Measurements from ENCODE around the gene KDM4E. TPM values are rescaled to one million over a fixed set of nuclear protein-coding genes. Genes with fewer than 3 reads are reported as not detected.

Gene KDM4E
- total RNA-seq, 1 donor from 2014 or later: not detected

- TF ChIP-seq CTCF (IDR thresholded peaks at IDR 0.05): no peak
- DNase-seq (ENCODE audit: low spot score in 2 of 2): no peak
- H3K4me3 ChIP-seq: no peak overlapping the region
- H3K36me3 ChIP-seq: no peaks in the 10 kb centered on the region
- no peak overlapping the region for H3K27ac ChIP-seq
- no peaks in the 10 kb centered on the region for H3K27me3 ChIP-seq
- H3K4me1 ChIP-seq: no peaks in the 10 kb centered on the region
- no peaks in the 10 kb centered on the region for H3K9me3 ChIP-seq
- intact Hi-C loops (cut with DNase I): no loop called here
Observed at GRCh38 chr11:95057959-95058358, 32.9 kb downstream of the KDM4E start.

- Histone ChIP-seq H3K4me1 (no peaks in the 10 kb centered on the region), H3K27me3 (no peaks in the 10 kb centered on the region), H3K4me3 (no peak overlapping the region), H3K36me3 (no peaks in the 10 kb centered on the region), H3K9me3 (no peaks in the 10 kb centered on the region), H3K27ac (no peak overlapping the region)
- DNase-seq (ENCODE audit: low spot score in 2 of 2): no peak
- no peak for TF ChIP-seq CTCF (IDR thresholded peaks at IDR 0.05)
- intact Hi-C loops (cut with DNase I): no loop called here
Observed at GRCh38 chr11:95058621-95059020, 33.6 kb downstream of the KDM4E start.

- H3K27me3 ChIP-seq: no peaks in the 10 kb centered on the region
- H3K36me3 ChIP-seq: no peaks in the 10 kb centered on the region
- DNase-seq (ENCODE audit: low spot score in 2 of 2): no peak
- no peaks in the 10 kb centered on the region for H3K9me3 ChIP-seq
- no peaks in the 10 kb centered on the region for H3K4me1 ChIP-seq
- H3K27ac ChIP-seq: no peak overlapping the region
- intact Hi-C loops (cut with DNase I): no loop called here
- H3K4me3 ChIP-seq: no peak overlapping the region
- TF ChIP-seq CTCF (IDR thresholded peaks at IDR 0.05): no peak
Observed at GRCh38 chr11:95059046-95059445, 34.0 kb downstream of the KDM4E start.

GRCh38 chr11:95065336-95065735 lies 40.3 kb downstream of the KDM4E start:
- TF ChIP-seq CTCF (IDR thresholded peaks at IDR 0.05): no peak
- no peaks in the 10 kb centered on the region for H3K36me3 ChIP-seq
- H3K27me3 ChIP-seq: no peaks in the 10 kb centered on the region
- intact Hi-C loops (cut with DNase I): loop anchor here (5.0 to 10.0 kb wide), 4 partner anchors 42 to 642 kb away; partner anchors contain the start of genes ANKRD49, MRE11 and SESN3
- peaks cover 0 to 10% of the 10 kb centered on the region in 2 donors for H3K4me1 ChIP-seq
- H3K27ac ChIP-seq: no peak overlapping the region
- H3K9me3 ChIP-seq: no peaks in the 10 kb centered on the region
- DNase-seq (ENCODE audit: low spot score in 2 of 2): no peak
- no peak overlapping the region for H3K4me3 ChIP-seq

- Histone ChIP-seq H3K9me3 (no peaks in the 10 kb centered on the region), H3K4me1 (peaks cover 0 to 14% of the 10 kb centered on the region in 2 donors), H3K36me3 (peaks cover 0 to 3% of the 10 kb centered on the region in 2 donors), H3K27me3 (no peaks in the 10 kb centered on the region), H3K4me3 (peak within 1 kb of the TSS; percentile 88 to 95), H3K27ac (peak within 1 kb of the TSS; percentile 98 to 99)
- intact Hi-C loops (cut with DNase I): loop anchor here (1.0 to 10.0 kb wide), 6 partner anchors 41 to 724 kb away; partner anchors contain the start of genes ANKRD49, CEP57, MRE11 and SESN3
- no peak for TF ChIP-seq CTCF (IDR thresholded peaks at IDR 0.05)
- no peak for DNase-seq (ENCODE audit: low spot score in 2 of 2)
Observed at GRCh38 chr11:95066716-95067038, 41.6 kb downstream of the KDM4E start, which contains the start of gene SRSF8. Gene SRSF8, plus strand, starts transcription at chr11:95066919. Its CDS starts 308 bp downstream, at chr11:95067227.

Measured in ascending aorta (tissue), 2 donors.